Hepatocyte (in vitro differentiated cells): ENCODE results near the gene CEP128.
"Not testable (repeated sequence)": the region's sequence is repeated elsewhere in the genome, so short reads cannot be mapped to it uniquely, and the experiment has no call there.

Experiments
- CTCF ChIP-seq: fragments of 200-600 bp; sonication (generic); IDR thresholded peaks from 2 replicates; pipeline ENCODE4 v1.5.1; 2016; ENCODE audit warnings: antibody characterized with exemption, mild to moderate bottlenecking; ENCODE audit not compliant: poor library complexity
- EZH2 ChIP-seq: fragments of 200-600 bp; sonication (generic); IDR thresholded peaks from 2 replicates; pipeline ENCODE4 v1.6.1; 2016; ENCODE audit warnings: antibody characterized with exemption, mild to moderate bottlenecking, borderline replicate concordance
- EZH2phosphoT487 ChIP-seq: fragments of 200-600 bp; sonication (generic); IDR thresholded peaks from one replicate; pipeline ENCODE4 v1.6.1; 2018; ENCODE audit warnings: antibody characterized with exemption, mild to moderate bottlenecking, low read depth, moderate library complexity; ENCODE audit not compliant: unreplicated experiment, severe bottlenecking

GRCh38 chr14:80912013-80912412, 29.5 kb downstream of the CEP128 start:
- TF ChIP-seq CTCF, EZH2, EZH2phosphoT487: not testable (repeated sequence)
